Activated B cell treated with CpG ODN at 0.5 μM for 24 hours (primary cell): ENCODE data around the gene TMEM169. TPM values are rescaled to one million over a fixed set of nuclear protein-coding genes. Genes with fewer than 3 reads are reported as not detected.

Source experiments
- ATAC-seq: fragments of 200-7000 bp; cut with Tn5 transposase; one replicate; pipeline ENCODE4 v1.10.0; 2021; ENCODE audit warnings: low read depth, mild to moderate bottlenecking, moderate library complexity
- CTCF ChIA-PET: fragments of 350-600 bp; sonication (Branson Sonifier 250); formaldehyde crosslinking; loops from one replicate; lab custom pipeline; 2021; ENCODE audit warnings: antibody characterized with exemption; lab: Charles Lee
- POLR2A ChIA-PET: fragments of 350-600 bp; sonication (Branson Sonifier 250); formaldehyde crosslinking; loops from one replicate; lab custom pipeline; 2021; ENCODE audit warnings: antibody characterized with exemption; lab: Charles Lee
- DNase-seq: peaks from one replicate; pipeline ENCODE4 v3.0.0; 2022
- H3K27ac Mint-ChIP-seq: one replicate; pipeline ENCODE4 v1.8.0; 2020; ENCODE audit warnings: mixed read lengths
- H3K27me3 Mint-ChIP-seq: one replicate; pipeline ENCODE4 v1.8.0; 2021; ENCODE audit warnings: mixed read lengths
- H3K36me3 Mint-ChIP-seq: one replicate; pipeline ENCODE4 v1.8.0; 2021; ENCODE audit warnings: low read depth, mixed read lengths
- H3K4me1 Mint-ChIP-seq: one replicate; pipeline ENCODE4 v1.8.0; 2021; ENCODE audit warnings: mixed read lengths
- H3K4me3 Mint-ChIP-seq: one replicate; pipeline ENCODE4 v1.8.0; 2020; ENCODE audit warnings: mild to moderate bottlenecking, mixed read lengths
- H3K9me3 Mint-ChIP-seq: one replicate; pipeline ENCODE4 v1.8.0; 2020; ENCODE audit warnings: mixed read lengths
- CTCF ChIP-seq: fragments of 200-600 bp; IDR thresholded peaks from one replicate; pipeline ENCODE4 v1.8.0; 2022; ENCODE audit warnings: antibody characterized with exemption, mild to moderate bottlenecking
- intact Hi-C: fragments of 100-400 bp; cut with micrococcal nuclease; formaldehyde crosslinking; loops from one replicate; pipeline ENCODE4 v1.15.1; 2024
- total RNA-seq: library from RNA; stranded (reverse); gene quantifications from 2 replicates; pipeline ENCODE4 v1.2.3, GENCODE V29; 2022

Gene TMEM169
- total RNA-seq, 1 donor from 2014 or later = 0.40 TPM

- ChIA-PET POLR2A (no interaction called here), CTCF (no interaction called here)
- intact Hi-C loops = no loop called here
- H3K36me3 Mint-ChIP-seq = peaks cover 92% of the 10 kb centered on the region
- no peak for DNase-seq
- no peak overlapping the region for H3K4me3 Mint-ChIP-seq
- TF ChIP-seq CTCF = no peak
- no peak overlapping the region for H3K27ac Mint-ChIP-seq
- no peaks in the 10 kb centered on the region for H3K9me3 Mint-ChIP-seq
- H3K27me3 Mint-ChIP-seq = no peaks in the 10 kb centered on the region
- H3K4me1 Mint-ChIP-seq = peaks cover 36% of the 10 kb centered on the region
- ATAC-seq = no peak
These were observed 37.4 kb downstream of the TMEM169 start for GRCh38 chr2:216119146-216119545.

DNA sequence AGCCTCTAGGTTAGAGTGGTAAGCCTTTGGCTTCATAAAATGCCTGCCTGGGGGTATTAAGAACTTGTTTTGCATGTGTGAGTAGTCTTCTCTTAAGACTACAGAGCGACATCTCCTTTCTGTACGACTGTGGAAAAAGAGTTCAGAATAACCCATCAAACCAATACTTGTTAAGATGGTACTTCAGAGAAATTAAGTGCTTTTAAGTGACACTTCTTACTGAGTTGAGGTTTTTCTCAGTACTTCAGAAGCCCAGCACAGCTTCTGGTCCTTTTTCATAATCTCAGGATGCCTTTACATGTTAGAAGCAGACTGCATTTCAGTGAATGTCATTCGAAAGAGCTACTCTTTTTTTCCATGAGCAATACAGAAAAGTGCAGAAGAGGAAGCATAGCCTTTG lies 38.3 kb downstream of the TMEM169 start:
- intact Hi-C loops = no loop called here
- no peak overlapping the region for H3K4me3 Mint-ChIP-seq
- TF ChIP-seq CTCF = no peak
- H3K4me1 Mint-ChIP-seq = peaks cover 28% of the 10 kb centered on the region
- H3K36me3 Mint-ChIP-seq = peaks cover 91% of the 10 kb centered on the region
- CTCF ChIA-PET = interaction anchor here (1.0 to 1.1 kb wide), 2 partner anchors 22 to 86 kb away, joined by 3 to 4 read pairs; no protein-coding TSS in a partner anchor
- POLR2A ChIA-PET = interaction anchor here (0.6 kb wide), 1 partner anchor 13 kb away, joined by 5 read pairs; no protein-coding TSS in a partner anchor
- ATAC-seq = no peak
- no peaks in the 10 kb centered on the region for H3K27me3 Mint-ChIP-seq
- H3K27ac Mint-ChIP-seq = no peak overlapping the region
- no peaks in the 10 kb centered on the region for H3K9me3 Mint-ChIP-seq
- DNase-seq = no peak

GRCh38 chr2:216121255-216121654 lies 39.5 kb downstream of the TMEM169 start:
- ChIA-PET POLR2A (no interaction called here), CTCF (interaction anchor here (1.0 kb wide), 1 partner anchor 21 kb away, joined by 3 read pairs; no protein-coding TSS in a partner anchor)
- Mint-ChIP-seq H3K4me1 (peaks cover 16% of the 10 kb centered on the region), H3K27me3 (no peaks in the 10 kb centered on the region), H3K4me3 (no peak overlapping the region), H3K36me3 (peaks cover 95% of the 10 kb centered on the region), H3K9me3 (no peaks in the 10 kb centered on the region), H3K27ac (no peak overlapping the region)
- ATAC-seq = no peak
- TF ChIP-seq CTCF = no peak
- DNase-seq = no peak
- intact Hi-C loops = no loop called here

DNA sequence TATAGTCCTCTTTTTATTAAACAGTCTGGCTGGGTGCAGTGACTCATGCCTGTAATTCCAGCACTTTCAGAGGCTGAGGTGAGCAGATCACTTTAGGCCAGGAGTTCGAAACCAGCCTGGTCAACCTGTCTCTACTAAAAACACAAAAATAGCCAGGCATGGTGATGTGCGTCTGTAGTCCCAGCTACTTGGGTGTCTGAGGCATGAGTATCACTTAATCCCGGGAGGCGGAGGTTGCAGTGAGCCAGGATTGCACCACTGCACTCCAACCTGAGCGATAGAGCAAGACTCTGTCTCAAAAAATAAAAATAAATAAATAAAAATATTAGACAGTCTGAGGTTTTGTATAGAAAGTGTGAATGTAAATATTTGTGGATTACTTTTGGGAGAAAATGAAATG lies 45.2 kb downstream of the TMEM169 start:
- ChIA-PET POLR2A (no interaction called here), CTCF (no interaction called here)
- Mint-ChIP-seq H3K9me3 (no peaks in the 10 kb centered on the region), H3K4me3 (no peak overlapping the region), H3K4me1 (peaks cover 2% of the 10 kb centered on the region), H3K27ac (no peak overlapping the region), H3K27me3 (no peaks in the 10 kb centered on the region), H3K36me3 (peaks cover 84% of the 10 kb centered on the region)
- ATAC-seq (no peak), DNase-seq (no peak)
- intact Hi-C loops = loop anchor here (5.0 kb wide), 1 partner anchor 35 kb away; no protein-coding TSS in a partner anchor
- TF ChIP-seq CTCF = no peak

DNA sequence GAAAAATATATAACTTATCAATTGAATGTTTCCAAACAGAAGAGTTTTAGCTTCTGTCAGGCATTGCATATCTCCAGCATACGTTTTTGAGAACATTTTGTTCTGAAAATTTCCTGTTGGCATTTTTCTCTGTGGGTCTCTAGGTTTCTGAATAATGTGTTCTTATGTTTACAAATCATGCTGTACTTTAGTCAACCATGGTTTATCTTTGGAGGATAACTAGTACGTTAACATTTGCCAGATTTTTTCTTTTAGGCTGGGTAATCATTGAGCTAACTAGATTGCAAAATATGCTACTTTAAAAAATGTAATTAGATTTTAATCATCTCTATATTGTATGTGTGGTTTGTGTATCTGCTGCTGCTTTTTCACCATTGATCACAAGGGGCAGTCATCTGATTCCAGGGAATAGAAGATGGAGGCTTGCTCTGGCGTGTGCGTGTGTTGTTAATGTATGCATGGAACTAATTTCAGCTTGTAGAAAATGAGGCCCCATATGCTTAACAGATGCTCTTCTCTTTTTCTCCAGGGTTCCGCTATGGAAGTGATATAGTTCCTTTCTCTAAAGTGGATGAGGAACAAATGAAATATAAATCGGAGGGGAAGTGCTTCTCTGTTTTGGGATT lies 48.7 kb downstream of the TMEM169 start:
- ATAC-seq (no peak), DNase-seq (no peak)
- no peak overlapping the region for H3K4me3 Mint-ChIP-seq
- intact Hi-C loops = no loop called here
- H3K27ac Mint-ChIP-seq = no peak overlapping the region
- ChIA-PET POLR2A (no interaction called here), CTCF (no interaction called here)
- H3K27me3 Mint-ChIP-seq = no peaks in the 10 kb centered on the region
- no peaks in the 10 kb centered on the region for H3K9me3 Mint-ChIP-seq
- no peak for TF ChIP-seq CTCF
- H3K36me3 Mint-ChIP-seq = peaks cover 86% of the 10 kb centered on the region
- peaks cover 5% of the 10 kb centered on the region for H3K4me1 Mint-ChIP-seq
